Activated CD4-positive, alpha-beta T cell treated with anti-CD3 and anti-CD28 coated beads for 36 hours (primary cell): ENCODE measurements around the gene STARD10. TPM values are rescaled to one million over a fixed set of nuclear protein-coding genes. Genes with fewer than 3 reads are reported as not detected.

Experiments used
- microRNA-seq: library from miRNA; unstranded; fragments of <30 nt; microRNA quantifications from one replicate; pipeline ENCODE4 v1.2.0, GENCODE V29; 2021; ENCODE audit warnings: borderline replicate concordance
- total RNA-seq, 2 experiments: library from RNA; stranded (reverse); gene quantifications; one replicate each; pipeline ENCODE4 v1.2.3, GENCODE V29; 2021

STARD10 gene
- total RNA-seq, 2 experiments from 2014 or later: 8.3 to 12.9 TPM

Small RNAs within 50 kb of the gene (microRNA-seq; reads per million reads assigned to microRNA genes)
- not detected for gene MIR4692

Other genes starting within 250 kb of the STARD10 start
- gene PDE2A, start 119.6 kb downstream of the STARD10 start, total RNA-seq: under 1 TPM; 0.30 to 0.73 TPM
- 10 to 100 TPM; 69.9 to 76.6 TPM for gene ARAP1, start 41.6 kb downstream of the STARD10 start, total RNA-seq
- 10 to 100 TPM; 55.3 to 59.4 TPM for gene ATG16L2, start 20.4 kb upstream of the STARD10 start, total RNA-seq